PFSK-1 (cell line): ENCODE measurements around the gene BPI.

Source experiments
- FOXP2 ChIP-seq: optimal IDR thresholded peaks from 2 replicates; pipeline ENCODE3; 2011; ENCODE audit warnings: borderline replicate concordance, control low read depth, inconsistent platforms; ENCODE audit not compliant: insufficient read depth; ENCODE audit errors: extremely low read length, extremely low read depth
- POLR2AphosphoS5 ChIP-seq: IDR thresholded peaks from 2 replicates; pipeline ENCODE4 v1.6.1; 2012; ENCODE audit warnings: low read depth, mild to moderate bottlenecking, control low read depth, low read length, moderate library complexity
- SIN3A ChIP-seq: IDR thresholded peaks from 2 replicates; pipeline ENCODE4 v1.6.1; 2012; ENCODE audit warnings: mild to moderate bottlenecking, low read length, moderate library complexity, borderline replicate concordance; ENCODE audit not compliant: insufficient read depth
- TAF1 ChIP-seq: IDR thresholded peaks from 2 replicates; pipeline ENCODE4 v1.6.1; 2012; ENCODE audit warnings: low read length, control low read depth, borderline replicate concordance; ENCODE audit not compliant: insufficient read depth
- TF ChIP-seq, protein P1 (sequence below), 2 experiments: IDR thresholded peaks; 2 replicates each; pipeline versions ENCODE4 v1.6.1 to v1.8.0; 2011 to 2012; ENCODE audit warnings: low read depth in 2 of 2, low read length in 2 of 2, control low read depth in 1 of 2, inconsistent platforms in 1 of 2, mild to moderate bottlenecking in 1 of 2, moderate library complexity in 1 of 2; ENCODE audit not compliant: insufficient read depth in 1 of 2

DNA sequence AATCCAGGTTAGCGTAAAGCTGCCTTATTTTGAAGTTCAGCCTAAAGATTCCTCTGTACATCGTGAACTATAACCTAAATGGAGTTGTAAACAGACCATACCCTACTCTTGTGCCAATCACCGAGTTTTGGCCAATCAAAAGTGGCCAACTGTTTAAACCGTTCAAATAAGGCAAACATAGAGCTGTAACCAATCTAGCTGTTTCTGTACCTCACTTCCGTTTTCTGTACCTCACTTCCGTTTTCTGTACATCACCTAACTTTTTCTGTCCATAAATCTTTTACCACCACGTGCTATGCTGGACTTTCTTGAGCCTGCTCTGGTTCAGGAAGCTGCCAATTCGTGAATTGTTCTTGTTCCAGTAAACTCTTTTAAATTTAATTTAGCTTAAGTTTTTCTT lies 82.0 kb downstream of the BPI start:
- TF ChIP-seq POLR2AphosphoS5 = no peak
- TF ChIP-seq, protein P1, sequence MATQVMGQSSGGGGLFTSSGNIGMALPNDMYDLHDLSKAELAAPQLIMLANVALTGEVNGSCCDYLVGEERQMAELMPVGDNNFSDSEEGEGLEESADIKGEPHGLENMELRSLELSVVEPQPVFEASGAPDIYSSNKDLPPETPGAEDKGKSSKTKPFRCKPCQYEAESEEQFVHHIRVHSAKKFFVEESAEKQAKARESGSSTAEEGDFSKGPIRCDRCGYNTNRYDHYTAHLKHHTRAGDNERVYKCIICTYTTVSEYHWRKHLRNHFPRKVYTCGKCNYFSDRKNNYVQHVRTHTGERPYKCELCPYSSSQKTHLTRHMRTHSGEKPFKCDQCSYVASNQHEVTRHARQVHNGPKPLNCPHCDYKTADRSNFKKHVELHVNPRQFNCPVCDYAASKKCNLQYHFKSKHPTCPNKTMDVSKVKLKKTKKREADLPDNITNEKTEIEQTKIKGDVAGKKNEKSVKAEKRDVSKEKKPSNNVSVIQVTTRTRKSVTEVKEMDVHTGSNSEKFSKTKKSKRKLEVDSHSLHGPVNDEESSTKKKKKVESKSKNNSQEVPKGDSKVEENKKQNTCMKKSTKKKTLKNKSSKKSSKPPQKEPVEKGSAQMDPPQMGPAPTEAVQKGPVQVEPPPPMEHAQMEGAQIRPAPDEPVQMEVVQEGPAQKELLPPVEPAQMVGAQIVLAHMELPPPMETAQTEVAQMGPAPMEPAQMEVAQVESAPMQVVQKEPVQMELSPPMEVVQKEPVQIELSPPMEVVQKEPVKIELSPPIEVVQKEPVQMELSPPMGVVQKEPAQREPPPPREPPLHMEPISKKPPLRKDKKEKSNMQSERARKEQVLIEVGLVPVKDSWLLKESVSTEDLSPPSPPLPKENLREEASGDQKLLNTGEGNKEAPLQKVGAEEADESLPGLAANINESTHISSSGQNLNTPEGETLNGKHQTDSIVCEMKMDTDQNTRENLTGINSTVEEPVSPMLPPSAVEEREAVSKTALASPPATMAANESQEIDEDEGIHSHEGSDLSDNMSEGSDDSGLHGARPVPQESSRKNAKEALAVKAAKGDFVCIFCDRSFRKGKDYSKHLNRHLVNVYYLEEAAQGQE (IDR thresholded peaks at IDR 0.05; ENCODE audit: insufficient read depth in 1 of 2, low read depth in 2 of 2, low read length in 2 of 2) = no peak
- TF ChIP-seq FOXP2 = no peak
- TF ChIP-seq TAF1 = no peak
- TF ChIP-seq SIN3A = no peak
